ENCODE data around the gene RASAL2.

RASAL2 gene

DNA sequence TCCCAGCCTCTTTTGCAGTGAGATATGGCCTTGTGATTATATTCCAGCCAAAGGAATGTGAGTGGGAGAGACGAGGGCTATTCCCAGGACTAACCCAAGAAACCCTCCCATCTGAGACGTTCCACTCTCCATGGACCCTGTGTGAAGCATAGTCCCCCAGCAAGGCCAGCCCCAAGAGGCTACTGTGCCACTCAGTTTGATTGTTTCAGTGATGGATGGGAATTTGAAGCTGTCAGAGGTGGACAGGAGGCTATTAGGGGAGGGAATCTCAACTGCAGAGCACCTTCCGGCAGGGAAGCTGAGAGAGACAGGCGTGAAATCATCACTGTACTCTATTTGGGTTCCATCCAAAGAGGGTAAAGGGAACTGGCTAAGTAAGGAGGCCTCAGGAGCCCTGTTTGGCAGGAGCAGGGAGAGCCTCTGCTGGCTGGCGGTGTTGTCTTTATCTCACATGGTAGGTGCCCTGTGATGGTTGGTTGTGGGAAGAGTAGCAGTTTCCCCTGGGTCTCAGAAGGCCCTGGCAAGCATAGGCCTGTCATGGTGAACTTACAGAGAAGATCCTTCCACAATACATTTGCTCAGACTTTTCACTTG, 415.6 kb downstream of the RASAL2 start:
- H3K27ac ChIP-seq, result no peak overlapping the region

DNA sequence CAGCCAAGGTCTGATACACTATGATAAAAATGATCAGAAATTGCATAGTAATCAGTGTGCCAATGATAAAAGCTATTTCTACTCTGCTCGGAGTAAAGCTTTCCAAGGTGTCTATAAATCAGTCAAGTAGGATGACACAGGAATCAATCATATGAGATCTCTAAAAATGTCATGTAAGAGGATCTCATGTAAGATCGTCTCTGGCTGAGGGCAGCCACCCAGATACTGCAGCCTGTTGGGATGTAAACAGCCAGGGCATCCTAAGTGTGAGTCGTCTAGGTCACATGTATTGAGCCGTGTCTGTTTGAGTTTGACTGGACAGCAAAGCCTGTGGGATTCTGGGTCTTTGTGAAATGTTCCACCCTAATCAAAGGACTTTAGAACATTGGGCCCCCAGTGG, 416.3 kb downstream of the RASAL2 start:
- Histone ChIP-seq H3K4me3 (no peak overlapping the region), H3K27ac (no peak overlapping the region)

More for the DNA sequence above, 415.6 kb downstream of the RASAL2 start:
- no peak overlapping the region for H3K4me3 ChIP-seq

- H3K27ac ChIP-seq, result peak within 1 kb of the TSS in 1 of 21 experiments; percentile 25
- no peak within 1 kb of the TSS for H3K4me3 ChIP-seq
These were observed 418.8 kb downstream of the RASAL2 start, which contains the start of gene TEX35 for GRCh38 chr1:178512566-178513277. Gene TEX35 (plus strand): TSS chr1:178513109. CDS start chr1:178513189, 80 bp downstream.

DNA sequence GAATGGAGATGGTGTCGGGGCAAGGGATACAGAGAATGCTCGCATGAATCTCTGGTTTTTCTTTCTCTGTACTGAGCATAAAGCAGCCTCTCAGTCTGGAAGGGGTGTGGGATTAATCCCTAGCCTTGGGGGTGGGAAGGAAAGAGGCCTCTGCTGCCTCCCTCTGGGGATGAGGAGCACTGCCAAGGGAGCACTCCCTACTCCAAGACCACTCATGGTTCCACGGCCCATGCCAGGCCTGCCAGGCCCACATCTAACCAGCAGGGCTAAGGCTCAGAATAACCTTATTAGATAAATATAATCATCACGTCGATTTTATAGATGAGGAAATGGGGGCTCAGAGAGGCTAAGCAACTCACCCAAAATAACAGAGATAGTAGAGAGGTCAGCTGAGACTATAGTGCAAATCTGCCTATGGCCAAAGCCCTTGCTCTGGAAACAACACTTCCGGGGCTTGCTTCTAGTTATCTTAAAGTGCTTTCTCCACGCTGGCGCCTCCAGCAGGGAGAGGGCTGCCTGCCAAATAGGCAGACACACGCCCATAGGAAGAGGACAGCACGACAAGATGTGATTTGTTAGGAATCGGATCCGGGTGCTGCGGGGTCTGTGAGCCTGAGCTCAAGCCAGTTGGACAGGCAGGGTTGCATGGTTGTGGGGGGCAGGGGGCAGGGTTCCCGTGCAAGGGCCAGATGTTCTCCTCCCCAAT, 419.5 kb downstream of the RASAL2 start:
- Histone ChIP-seq H3K27ac (peak overlapping the region in 1 of 21 experiments; percentile 25), H3K4me3 (no peak overlapping the region)

- no peak overlapping the region for H3K4me3 ChIP-seq
- H3K27ac ChIP-seq, result no peak overlapping the region
These were observed 422.2 kb downstream of the RASAL2 start for GRCh38 chr1:178516110-178516509.

GRCh38 chr1:178518894-178519293, 425.0 kb downstream of the RASAL2 start:
- H3K27ac ChIP-seq, result no peak overlapping the region
- H3K4me3 ChIP-seq, result no peak overlapping the region

GRCh38 chr1:178520803-178521202, 426.9 kb downstream of the RASAL2 start:
- no peak overlapping the region for H3K27ac ChIP-seq
- H3K4me3 ChIP-seq, result no peak overlapping the region

DNA sequence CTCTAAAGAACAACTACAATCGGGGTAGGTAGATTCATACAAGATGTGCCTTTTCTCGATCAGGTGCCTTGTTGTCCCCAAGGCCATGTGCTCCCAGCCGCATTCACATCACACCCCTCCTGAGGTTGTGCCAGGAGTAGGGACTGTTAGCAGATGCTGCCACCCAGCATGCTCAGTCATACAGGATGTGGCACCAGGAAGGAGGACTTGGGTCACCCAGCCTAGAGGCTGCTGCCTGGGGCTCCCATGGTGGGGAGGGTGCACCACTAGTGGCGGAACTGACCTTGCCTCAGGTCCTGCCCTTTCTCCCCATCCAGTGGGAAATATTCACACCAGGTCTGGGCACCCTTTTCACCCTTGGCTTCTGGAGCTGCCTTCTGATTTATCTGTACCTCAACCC, 427.3 kb downstream of the RASAL2 start:
- Histone ChIP-seq H3K4me3 (no peak overlapping the region), H3K27ac (no peak overlapping the region)

DNA sequence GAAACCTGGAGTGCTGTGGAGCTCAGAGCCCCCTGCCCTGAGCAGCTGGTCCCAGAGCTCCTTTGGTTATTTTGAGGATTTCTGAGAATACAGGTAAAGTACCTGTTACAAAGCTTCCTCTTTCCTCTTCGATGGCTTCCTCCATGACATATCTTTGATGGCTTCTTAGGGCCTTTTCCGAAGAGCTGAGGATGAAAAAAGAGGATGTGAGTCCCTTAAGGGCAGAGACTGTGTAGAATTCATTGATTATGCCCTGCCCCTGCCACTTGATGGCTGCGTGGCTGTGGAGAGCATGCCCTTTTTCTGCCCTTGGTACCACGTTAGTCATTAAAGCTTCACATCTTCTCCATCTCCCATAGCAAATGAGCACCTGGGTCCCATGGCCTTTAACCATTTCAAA, 433.2 kb downstream of the RASAL2 start:
- Histone ChIP-seq H3K27ac (no peak overlapping the region), H3K4me3 (no peak overlapping the region)

- H3K4me3 ChIP-seq, result no peak overlapping the region
- no peak overlapping the region for H3K27ac ChIP-seq
These were observed 434.5 kb downstream of the RASAL2 start for GRCh38 chr1:178528228-178528952.

- Histone ChIP-seq H3K27ac (no peak overlapping the region), H3K4me3 (no peak overlapping the region)
These were observed 435.0 kb downstream of the RASAL2 start for GRCh38 chr1:178528953-178529335.

- Histone ChIP-seq H3K4me3 (no peak overlapping the region), H3K27ac (no peak overlapping the region)
These were observed 435.6 kb downstream of the RASAL2 start for GRCh38 chr1:178529364-178530036.

- H3K4me3 ChIP-seq, result no peak overlapping the region
- H3K27ac ChIP-seq, result no peak overlapping the region
These were observed 436.1 kb downstream of the RASAL2 start for GRCh38 chr1:178530037-178530402.

DNA sequence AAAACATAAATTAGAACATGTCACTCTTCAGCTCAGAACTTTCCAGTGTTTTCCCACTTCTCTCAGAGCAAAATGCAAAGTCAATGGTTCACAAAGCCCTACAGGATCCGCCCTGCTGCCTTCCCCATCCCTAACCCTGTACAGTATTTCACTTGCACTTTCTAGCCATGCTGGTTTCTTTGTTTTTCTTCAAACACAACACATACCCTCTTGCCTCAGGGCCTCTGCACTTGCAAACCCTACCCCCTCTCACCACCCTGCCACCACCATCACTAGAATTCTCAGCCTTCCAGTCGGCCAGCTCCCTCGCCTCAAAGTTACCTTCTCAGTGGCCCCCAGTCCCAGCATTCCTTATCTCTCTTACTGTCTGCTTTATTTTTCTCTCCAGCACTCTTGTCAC, 436.6 kb downstream of the RASAL2 start:
- no peak overlapping the region for H3K27ac ChIP-seq
- no peak overlapping the region for H3K4me3 ChIP-seq

DNA sequence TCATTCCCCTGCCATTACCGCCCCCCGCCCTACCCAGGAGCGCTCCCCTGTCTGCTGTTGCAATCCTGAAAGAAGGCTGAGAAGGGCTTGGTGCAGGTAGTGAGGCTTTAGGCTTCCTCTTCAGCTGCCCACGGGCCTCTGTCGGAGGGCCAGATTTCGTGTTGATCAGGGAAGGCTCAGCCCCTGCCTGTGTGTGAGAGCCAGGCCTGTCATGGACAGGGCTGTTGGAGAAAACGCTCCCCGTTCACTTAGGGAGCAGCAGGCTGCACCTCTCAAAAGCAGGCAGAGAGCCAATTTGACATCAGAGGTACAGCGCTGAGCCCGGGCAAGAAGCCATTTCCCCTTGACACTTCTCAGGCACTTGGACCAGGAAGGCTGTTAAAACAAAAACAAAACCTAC, 438.0 kb downstream of the RASAL2 start:
- Histone ChIP-seq H3K4me3 (no peak overlapping the region), H3K27ac (no peak overlapping the region)

- Histone ChIP-seq H3K27ac (no peak overlapping the region), H3K4me3 (no peak overlapping the region)
These were observed 438.5 kb downstream of the RASAL2 start for GRCh38 chr1:178532392-178532791.

GRCh38 chr1:178533121-178533946, 439.4 kb downstream of the RASAL2 start:
- Histone ChIP-seq H3K27ac (no peak overlapping the region), H3K4me3 (no peak overlapping the region)

Data from skin epidermis (tissue), 12 donors.